Measurements from ENCODE around the gene ZG16B.
A peak's percentile ranks its signal among the peaks of the same experiment; 100 is the strongest.

The ZG16B gene

DNA sequence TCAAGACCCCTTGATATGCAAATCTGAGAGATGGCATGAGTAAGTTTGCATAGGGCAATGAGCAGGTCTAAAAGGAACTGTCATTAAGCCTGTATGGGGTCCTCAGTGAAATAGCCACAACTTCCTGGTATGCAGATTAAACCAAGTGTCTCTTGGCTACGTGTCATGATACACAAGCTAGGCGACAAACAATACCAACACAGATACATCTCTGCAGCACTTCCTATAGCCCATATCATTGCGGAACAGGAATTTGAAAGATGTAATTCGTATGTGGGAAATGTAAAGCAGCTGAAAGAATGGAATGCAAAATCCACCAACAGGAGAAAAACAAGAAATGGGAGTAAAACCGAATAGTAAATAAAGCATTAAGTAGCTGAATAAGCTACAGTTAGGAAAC is 15.0 kb downstream of the ZG16B start:
- DNase-seq (ENCODE audit: low spot score): no peak

DNA sequence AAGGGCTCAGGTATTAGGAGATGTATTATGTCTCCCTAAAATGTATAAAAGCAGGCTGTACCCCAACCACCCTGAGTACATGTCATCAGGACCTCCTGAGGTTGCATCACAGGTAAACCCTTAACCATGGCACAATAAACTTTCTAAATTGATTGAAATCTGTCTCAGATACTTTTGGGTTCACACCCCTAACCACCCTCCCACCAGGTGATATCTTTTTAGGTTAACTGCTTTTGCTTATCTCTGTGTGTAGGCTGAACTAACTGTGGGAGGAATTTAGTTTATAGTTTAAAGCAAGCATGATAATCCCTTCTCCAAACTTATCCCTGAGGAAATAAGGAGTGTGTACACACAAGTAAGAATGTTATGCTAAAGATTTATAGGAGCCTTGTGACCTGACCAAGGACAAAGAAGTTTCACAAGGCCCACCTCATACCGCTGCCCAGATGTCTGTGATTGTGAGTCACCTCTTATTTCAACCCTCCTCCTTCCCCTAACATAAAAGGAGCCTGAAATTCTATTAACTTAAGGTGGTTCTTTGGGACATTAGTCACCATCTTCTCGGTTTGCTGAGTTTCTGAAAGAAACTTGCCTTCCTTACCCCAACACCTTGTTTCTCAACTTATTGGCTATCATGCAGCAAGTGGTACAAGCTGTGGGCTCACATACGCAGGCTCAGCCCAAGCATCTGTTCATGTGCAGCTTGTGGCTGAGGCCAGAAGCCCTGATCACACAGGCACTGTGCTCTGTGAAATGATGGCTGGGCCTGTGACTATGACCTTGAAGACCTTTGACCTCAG is 16.6 kb downstream of the ZG16B start:
- no peak for DNase-seq (ENCODE audit: low spot score)

DNA sequence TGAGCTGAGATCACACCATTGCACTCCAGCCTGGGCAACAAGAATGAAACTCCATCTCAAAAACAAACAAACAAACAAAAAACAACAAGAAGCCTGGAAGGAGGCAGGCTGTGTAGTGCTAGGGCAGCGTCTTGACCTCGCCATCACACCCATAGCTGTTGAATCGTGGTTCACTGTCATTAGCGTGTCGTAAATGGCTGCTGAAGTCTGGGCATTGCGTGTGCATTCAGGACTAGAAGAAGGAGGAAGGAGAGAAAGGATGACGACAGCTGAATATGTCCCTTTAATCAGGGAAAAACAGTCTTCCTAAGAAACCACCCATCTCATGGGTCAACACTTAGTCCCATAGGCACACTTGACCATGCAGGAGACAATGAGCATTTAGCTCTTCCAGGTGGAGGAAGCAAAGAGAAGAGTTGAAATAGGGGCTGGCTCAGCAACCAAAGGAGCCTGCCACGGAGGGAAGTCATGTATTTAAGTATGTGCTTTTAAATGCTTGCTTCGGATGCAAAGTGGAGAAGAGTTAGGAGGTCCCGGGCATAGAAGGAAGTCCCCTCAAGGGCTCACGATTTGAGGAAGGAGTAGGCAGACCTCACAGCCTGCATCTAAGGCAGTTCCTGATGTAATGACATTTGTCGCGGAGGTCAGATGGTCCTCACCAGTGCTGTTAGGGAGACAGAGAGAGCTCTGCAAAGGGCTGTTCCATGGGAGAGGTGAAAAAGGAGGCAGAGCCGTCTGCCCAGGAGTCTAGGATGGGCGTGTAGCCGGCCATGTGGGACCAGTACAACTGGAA is 19.0 kb downstream of the ZG16B start:
- DNase-seq (ENCODE audit: low spot score): peak; percentile 5

DNA sequence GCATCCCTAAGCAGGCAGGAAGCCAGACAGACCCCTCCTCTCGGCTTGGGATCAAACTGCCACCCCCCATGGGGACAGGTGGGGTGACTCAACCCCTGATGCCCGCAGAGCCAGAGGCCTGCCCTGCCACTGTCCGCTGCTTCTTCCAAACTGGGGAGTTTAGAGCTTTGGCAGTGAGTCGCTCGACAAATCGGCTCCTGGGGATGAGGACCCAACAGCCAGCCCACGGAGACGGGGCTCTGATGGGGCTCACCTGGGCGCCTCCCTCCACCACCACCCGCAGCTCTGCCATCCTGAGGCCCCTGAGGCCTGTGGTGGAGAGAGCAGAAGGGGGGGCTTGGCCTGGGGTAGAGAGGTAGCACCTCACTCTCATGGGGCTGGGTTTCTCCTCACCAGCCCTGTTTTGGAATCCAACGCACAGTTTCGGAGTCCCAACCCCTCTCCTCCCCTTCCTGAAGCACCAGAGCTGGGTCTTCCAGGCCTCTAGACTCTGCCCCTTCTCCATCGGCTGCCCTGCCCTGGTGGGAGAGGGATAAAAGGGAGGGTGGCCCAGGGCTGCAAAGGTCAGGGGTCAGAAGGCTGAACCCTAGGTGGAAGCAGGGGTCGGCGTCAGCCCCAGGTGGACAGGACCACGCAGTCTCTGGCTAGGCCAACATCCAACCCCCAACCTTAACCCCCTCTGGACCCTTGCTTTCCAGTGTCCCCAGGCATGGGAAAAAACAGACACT is 22.1 kb downstream of the ZG16B start:
- DNase-seq (ENCODE audit: low spot score): peak; percentile 7

DNA sequence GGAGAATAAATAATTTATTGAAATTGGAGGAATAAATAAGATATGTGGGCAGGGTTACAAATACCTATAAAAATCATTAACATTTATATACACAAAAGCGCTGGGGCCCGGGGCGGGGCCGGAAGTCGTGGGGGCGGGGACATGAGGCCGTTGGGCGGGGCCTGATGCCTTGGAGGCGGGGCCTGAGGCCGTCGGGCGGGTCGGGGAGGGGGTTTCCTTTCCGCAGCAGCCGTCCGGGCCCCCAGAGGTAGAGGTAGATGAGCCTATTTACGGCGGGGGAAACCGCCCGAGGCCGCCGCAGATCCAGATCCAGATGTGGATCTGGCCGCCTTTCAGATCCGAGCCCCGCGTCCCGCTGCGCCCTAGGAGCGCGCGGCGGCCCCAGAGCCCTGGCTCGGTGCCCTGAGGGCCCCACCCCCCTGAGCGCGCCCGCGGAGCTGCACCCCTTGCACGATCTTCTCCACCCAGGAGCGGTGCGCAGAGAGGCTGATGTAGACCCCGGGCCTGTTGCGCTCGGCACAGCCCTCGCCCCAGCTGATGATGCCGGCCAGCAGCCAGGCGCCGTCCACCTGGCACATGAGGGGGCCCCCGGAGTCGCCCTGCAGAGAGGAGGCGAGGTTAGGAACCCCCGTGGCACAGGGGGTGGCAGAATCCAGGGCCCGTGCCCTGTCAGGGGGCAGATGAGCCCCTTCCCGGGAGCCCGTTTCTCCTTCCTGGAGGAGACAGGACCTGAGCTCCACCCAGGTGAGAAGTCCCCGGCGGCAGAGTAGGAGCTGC is 22.8 kb downstream of the ZG16B start:
- peak; percentile 14 for DNase-seq (ENCODE audit: low spot score)

DNA sequence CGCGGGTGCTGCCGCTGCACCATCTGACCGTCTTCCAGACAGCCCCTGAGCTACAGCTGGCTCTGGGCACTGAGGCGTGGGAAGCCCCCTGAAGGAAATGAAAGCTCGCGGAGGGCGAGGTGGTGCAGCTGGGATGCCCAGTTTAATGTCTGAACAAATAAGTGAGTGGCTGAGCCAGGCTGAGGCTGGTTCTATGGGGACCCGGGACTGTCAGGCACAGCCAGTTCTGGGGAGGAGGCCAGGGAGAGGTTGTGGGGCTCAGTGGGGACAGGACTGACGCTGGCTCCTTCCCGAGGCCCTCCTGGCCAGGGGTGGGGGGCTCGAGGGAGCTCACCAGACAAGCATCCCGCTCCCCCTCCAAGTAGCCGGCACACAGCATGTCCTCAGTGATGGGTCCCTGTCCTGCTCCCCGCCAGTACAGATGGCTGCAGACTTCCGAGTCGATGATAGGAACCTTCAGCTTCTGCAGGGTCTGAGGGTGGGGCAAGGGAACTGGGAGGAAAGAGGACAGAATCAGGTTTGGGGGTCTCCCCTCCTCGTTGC is 23.5 kb downstream of the ZG16B start:
- no peak for DNase-seq (ENCODE audit: low spot score)

DNA sequence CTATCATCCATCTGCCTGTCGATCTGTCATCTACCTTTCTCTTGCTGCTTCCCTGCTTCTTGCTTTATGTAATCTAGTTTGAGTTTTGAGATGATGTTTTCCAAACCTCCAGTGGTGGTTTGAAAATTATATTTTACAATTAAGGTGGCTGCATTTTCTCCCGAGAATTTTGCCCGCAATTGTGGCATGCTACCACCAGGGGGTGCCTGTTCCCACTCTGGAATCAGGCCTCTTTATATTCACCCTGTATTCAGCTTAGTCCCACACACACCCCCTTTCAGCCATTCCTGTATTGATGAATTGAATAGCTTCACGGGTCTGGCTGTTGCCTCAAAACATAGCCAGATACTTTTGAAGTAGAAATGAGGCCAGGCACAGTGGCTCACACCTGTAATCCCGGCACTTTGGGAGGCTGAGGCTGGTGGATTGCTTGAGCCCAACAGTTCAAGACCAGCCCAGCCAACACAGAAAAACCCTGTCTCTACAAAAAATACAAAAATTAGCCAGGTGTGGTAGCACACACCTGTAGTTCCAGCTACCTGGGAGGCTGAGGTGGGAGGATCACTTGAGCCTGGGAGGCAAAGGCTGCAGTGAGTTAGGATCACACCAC is 24.7 kb downstream of the ZG16B start:
- peak; percentile 12 for DNase-seq (ENCODE audit: low spot score)

DNA sequence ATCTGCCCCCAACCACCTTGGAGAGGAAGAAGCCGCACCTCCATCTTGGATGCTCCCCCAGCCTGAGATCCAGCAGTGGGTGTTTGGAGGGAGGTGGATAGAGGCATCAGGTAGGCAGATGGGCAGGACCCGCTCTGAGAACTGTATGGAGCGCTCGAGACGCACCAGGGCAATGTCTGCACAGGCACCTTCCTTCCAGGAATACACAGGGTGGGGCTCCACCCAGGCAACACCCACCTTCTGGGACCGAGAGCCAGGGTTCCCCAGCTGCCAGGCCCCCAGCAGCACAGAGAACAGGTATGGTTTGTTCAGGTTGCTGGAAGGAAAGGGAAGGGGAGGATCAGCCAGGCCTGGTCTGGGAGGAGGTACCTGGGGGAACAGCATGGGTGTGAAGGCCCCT is 25.4 kb downstream of the ZG16B start:
- peak; percentile 5 for DNase-seq (ENCODE audit: low spot score)

DNA sequence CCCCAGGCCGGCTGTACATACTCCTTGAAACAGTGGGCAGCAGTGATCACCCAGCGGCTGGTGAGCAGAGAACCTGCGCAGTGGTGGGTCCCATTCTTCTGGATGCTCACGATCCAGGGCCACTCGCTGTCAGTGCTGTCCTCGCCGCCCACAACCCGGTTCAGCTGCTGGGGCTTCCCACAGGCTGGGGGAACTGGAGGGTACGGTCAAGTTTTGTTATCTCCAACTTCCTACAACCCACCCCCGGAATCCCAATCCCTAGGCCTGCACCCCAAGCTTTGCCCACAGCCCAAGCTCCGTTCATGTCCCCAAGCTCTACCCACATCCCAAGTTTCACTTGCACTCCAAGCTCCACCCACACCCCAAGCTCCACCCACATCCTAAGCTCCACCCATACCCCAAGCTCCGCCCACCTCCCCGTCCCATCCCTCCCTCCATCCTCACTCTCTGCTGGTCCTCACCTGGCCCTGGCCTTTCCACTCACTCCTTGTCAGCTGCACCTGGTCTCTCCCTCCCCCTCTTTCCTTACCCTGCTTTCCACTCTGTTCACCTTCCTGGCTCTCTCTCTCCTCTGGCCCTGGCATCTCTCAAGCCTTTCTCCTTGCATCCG is 26.1 kb downstream of the ZG16B start:
- DNase-seq (ENCODE audit: low spot score): peak; percentile 32

DNA sequence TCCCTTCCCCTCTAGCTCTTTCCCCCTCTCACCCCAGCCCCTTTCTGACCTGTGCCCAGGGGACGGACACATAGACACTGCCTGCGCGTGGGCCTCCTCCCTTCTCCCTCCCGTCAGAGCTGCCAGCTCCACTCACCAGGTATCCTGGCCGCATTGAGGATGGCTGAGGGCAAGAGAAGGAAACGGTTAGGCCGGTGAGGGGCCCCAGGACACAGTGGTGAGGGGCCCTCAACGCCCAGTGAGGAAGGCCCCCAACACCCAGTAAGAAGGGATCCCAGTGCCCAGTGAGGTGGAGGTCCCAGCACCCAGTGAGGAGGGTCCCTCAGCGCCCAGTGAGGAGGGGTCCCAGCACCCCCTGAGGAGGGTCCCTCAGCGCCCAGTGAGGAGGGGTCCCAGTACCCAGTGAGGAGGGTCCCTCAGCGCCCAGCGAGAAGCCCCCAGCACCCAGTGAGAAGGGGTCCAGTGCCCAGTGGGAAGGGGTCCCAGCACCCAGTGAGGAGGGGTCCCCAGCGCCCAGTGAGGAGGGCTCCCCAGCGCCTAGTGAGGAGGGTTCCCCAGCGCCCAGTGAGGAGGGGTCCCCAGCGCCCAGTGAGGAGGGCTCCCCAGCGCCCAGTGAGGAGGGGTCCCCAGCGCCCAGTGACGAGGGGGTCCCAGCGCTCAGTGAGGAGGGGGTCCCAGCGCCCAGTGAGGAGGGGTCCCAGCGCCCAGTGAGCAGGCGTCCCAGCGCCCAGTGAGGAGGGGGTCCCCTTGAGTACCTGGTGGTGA is 26.8 kb downstream of the ZG16B start:
- peak; percentile 4 for DNase-seq (ENCODE audit: low spot score)

DNA sequence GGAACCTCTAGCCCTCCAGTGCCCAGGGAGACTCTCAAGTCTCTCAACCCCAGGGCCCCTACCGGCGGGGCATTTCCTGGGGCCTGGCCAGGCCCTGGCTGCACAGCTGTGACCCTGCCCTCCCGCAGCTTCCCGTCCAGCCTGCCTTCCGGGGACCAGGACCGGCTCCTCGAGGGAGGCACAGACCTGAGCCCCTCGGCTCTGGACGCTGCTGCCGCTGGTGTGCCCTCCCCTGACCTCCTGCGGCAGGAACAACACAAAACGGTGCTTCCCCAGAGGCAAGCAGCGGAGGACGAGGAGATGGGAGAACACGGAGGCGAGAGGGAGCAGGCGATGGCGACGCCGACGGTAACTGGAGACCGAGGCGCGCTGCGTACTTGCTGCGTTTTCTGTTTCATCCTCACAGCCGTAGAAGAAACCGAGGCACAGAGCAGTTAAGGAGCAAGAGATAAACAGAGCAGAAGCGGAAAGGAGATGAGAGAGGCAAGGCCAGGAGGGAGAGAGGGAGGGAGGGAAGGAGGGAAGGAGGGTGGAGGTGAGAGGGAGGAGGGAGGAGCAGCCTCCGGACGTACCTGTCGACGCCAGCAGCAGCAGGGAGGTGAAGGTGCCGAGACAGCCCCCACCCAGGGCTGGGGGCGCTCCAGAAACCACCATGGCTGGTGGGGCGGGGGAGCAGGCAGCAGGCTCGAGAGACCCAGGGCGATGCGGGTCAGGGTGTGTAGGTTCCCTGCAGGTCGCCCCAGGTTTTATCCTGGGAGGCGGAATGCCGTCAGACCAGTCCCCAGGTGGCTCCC is 27.5 kb downstream of the ZG16B start, which contains the start of gene PRSS22:
Gene PRSS22, minus strand, starts transcription at position 720 of the 794 bp plus-strand sequence. Its CDS starts 66 bp downstream, at position 654.
- peak; percentile 32 for DNase-seq (ENCODE audit: low spot score)

DNA sequence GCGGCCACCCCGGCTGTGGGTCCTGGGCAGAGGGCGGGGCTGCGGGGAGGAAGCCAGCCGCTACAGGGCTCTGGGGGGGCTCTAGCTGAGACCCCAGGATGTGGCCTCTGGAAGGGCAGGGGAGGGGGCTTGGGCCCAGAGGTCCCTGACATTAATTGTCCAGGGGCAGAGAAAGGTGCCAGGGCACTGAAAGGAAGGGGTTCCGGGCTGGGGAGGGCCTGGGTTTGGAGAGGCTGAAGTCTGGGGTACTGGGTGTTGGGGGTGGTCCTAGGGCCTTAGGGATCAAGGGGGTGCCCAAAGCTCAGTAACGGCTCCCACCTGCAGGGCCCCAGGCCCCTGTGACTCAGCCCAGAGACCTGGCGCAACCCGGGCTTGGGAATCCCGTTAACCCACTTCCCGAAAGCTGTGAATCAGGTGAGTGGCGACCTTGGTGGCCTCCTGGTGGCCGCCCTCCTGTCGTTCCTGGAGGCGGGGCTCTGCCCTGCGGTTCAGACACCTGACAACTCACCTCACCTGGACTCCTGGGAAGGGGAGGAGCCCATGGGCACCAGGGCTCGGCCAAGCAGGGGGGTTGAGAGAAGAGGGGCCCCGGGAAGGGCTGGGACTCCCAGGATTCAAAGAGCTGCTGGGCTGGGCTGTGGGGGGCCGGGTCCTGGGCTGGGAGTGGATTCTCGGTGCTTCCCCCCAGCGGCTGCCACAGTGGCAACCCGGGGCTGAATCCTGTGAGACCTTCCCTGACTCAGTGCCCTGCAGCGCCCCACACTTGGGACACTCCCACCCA is 28.3 kb downstream of the ZG16B start:
- DNase-seq (ENCODE audit: low spot score): peak; percentile 9

DNA sequence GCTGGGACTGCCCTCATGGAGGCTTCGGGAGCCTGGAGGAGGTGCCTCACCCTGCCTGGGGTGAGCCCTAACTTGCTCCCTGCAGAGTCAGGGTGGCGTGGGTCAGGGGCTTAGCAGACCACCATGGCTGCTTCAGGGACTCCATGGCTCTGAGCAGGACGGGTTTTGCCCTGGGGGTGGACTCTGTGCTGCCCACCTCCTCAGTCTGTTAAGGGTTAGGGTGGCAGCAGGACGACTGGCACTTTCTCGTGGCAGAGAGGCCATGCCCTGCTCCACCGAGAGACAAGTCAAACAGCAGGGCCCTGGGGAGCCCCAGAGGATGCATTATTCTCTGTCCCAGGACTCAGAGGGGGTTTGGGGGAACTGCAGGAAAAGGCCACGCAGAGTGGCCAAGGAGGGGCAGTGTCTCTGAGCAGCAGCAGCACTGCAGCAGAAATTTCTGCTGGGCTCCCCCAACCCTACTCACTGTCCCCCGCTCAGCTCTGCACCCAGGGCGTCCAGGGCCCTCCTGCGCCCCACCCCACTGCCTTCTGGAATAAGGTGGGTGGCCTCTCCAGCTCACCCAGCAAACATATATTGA is 29.7 kb downstream of the ZG16B start:
- no peak for DNase-seq (ENCODE audit: low spot score)

DNA sequence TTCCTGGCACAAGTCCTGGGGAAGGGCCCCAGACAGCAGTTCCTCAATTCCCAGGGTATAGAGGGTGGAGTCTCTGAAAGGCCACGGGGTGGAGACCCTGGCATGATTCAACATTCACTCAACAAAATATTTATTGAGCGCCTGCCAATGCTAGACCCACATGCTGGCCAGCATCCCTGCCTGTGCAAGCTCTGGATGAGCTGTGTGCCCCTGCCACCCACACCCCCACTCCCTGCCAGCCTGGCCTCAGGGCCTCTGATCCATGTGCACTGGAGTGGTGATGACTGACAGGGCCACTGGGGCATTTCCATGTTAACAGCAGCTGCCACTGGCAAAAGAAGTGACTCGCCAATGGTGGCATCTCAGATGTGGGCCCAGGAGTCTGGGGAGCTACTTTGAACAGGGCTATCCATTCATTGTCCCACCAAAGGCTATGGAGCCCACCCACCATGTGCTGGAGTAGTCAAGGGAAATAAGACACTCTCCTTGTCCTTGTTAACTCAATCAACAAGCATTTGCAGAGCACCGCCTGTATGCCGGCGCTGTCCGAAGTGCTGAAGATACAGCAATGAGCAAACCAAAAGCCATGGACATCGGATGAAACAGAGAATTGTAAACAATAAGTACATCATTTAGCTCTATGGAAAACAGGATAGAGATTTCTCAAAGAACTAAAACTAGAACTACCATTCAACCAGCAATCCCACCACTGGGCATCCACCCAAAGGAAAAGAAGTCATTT is 30.9 kb downstream of the ZG16B start:
- no peak for DNase-seq (ENCODE audit: low spot score)

DNA sequence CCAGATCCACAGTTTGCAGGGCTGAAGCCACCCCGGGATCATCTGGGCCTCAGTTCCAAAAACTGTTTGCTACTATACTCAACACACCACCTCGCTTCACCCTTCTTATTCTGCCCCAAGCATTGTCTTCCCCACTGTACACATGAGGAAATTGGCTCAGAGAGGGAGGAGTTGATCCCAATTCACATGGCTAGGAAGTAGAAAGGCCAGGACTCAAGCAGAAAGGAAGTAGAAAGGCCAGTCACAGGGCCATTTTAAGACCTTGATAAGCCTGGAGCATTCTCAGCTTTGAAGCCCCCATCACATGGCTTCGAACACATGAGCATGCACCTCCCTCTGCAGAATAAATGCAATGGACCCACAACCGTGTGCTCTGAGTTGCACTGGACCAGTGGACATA is 35.5 kb downstream of the ZG16B start:
- no peak for DNase-seq (ENCODE audit: low spot score)

DNA sequence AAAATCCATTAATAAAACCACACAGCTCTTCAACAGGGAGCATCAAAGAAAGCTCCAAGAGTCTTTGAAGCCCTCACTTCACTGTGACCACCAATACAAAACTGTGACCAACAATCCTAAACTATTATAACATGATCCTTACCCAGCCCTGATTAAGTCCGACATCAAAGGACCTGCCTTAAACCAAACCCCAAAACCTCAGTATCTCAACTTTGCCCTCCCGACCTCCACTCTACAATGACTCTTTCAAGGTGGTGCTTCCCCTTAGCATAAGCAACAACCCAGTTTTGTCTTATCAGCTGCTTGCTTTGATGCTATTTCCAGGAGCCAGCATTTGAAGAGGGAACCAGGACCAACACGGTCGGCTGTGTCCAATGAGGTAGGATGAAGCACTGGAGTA is 36.3 kb downstream of the ZG16B start:
- DNase-seq (ENCODE audit: low spot score): no peak

DNA sequence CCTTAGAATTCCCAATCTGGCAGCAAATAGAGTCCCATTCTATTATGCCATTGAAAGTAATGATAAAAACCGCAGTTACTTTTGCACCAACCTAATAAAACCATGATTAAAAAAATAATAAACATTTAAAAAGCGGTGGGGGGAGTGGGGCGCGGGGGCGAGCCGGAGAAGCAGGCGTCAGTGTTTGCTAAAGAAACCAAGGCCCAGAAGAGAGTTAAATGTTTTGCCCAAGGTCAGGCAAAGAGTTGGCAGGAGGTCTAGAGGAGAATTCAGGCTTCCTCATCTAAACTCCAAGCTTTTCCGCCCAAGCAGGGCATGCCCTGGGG is 37.5 kb downstream of the ZG16B start:
- DNase-seq (ENCODE audit: low spot score): no peak
